Measurements from ENCODE around the gene CSRP3.

DNA sequence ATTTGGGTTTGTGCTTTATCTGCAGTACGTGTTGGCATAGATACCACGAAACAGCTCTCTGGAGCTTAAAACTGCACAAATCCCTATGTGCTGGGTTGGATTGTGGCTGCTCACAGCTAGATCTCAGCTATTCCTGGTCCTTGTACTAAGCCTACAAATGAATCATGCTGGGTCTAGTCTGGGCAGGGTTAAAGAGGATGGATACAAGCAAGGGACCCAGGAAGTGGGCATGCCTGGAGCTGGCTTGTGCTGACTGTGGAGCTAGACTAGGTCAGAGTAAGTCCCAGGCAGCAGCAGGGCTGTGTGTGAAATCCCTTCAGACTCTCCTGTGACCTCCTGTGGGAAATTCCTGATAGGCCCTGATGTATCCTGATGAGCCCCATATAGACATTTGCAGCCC is 42.8 kb upstream of the CSRP3 start:
- TF ChIP-seq POLR2A (IDR thresholded peaks at IDR 0.05), result no peak
- TF ChIP-seq, protein P1, sequence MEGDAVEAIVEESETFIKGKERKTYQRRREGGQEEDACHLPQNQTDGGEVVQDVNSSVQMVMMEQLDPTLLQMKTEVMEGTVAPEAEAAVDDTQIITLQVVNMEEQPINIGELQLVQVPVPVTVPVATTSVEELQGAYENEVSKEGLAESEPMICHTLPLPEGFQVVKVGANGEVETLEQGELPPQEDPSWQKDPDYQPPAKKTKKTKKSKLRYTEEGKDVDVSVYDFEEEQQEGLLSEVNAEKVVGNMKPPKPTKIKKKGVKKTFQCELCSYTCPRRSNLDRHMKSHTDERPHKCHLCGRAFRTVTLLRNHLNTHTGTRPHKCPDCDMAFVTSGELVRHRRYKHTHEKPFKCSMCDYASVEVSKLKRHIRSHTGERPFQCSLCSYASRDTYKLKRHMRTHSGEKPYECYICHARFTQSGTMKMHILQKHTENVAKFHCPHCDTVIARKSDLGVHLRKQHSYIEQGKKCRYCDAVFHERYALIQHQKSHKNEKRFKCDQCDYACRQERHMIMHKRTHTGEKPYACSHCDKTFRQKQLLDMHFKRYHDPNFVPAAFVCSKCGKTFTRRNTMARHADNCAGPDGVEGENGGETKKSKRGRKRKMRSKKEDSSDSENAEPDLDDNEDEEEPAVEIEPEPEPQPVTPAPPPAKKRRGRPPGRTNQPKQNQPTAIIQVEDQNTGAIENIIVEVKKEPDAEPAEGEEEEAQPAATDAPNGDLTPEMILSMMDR (IDR thresholded peaks at IDR 0.05), result no peak
- TF ChIP-seq POLR2AphosphoS5 (IDR thresholded peaks at IDR 0.05; ENCODE audit: insufficient read depth in 1 of 2, low read depth in 1 of 2), result no peak
